Neural progenitor cell (in vitro differentiated cells): ENCODE results near the gene DIRAS1. TPM values are rescaled to one million over a fixed set of nuclear protein-coding genes. Genes with fewer than 3 reads are reported as not detected.
A peak's percentile ranks its signal among the peaks of the same experiment; 100 is the strongest.
"Not testable (repeated sequence)": the region's sequence is repeated elsewhere in the genome, so short reads cannot be mapped to it uniquely, and the experiment has no call there.

Experiments used
- DNase-seq: peaks from one replicate; pipeline ENCODE4 v3.0.0-alpha.2; 2016; ENCODE audit warnings: low spot score
- H2AFZ ChIP-seq: fragments of 200-600 bp; sonication (generic); replicated peaks from 2 replicates; pipeline ENCODE4 v1.6.1; 2016; ENCODE audit warnings: antibody characterized with exemption
- H3F3A ChIP-seq: fragments of 200-600 bp; sonication (generic); 2 replicates; pipeline ENCODE4 v1.6.1; 2016; ENCODE audit warnings: antibody characterized with exemption, low read depth
- H3K27ac ChIP-seq: fragments of 200-600 bp; sonication (generic); 2 replicates; pipeline ENCODE4 v1.5.1; 2016; ENCODE audit warnings: mild to moderate bottlenecking
- H3K27me3 ChIP-seq: fragments of 200-600 bp; sonication (generic); 2 replicates; pipeline ENCODE4 v1.6.1; 2016; ENCODE audit warnings: mild to moderate bottlenecking, moderate library complexity
- H3K36me3 ChIP-seq: fragments of 200-600 bp; sonication (generic); 2 replicates; pipeline ENCODE4 v1.5.1; 2016
- H3K4me1 ChIP-seq: fragments of 200-600 bp; sonication (generic); 2 replicates; pipeline ENCODE4 v1.6.1; 2016; ENCODE audit warnings: mixed run types
- H3K4me2 ChIP-seq: fragments of 200-600 bp; sonication (generic); 2 replicates; pipeline ENCODE4 v1.6.1; 2016
- H3K4me3 ChIP-seq: fragments of 200-600 bp; sonication (generic); 2 replicates; pipeline ENCODE4 v1.5.1; 2016
- H3K79me2 ChIP-seq: fragments of 200-600 bp; sonication (generic); 2 replicates; pipeline ENCODE4 v1.6.1; 2016; ENCODE audit warnings: low read depth
- H3K9ac ChIP-seq: fragments of 200-600 bp; sonication (generic); 2 replicates; pipeline ENCODE4 v1.6.1; 2016
- H3K9me3 ChIP-seq: fragments of 200-600 bp; sonication (generic); 2 replicates; pipeline ENCODE4 v1.5.1; 2016; ENCODE audit warnings: low read depth
- H4K20me1 ChIP-seq: fragments of 200-600 bp; sonication (generic); 2 replicates; pipeline ENCODE4 v1.6.1; 2016; ENCODE audit warnings: low read depth
- H3K27ac Mint-ChIP-seq: 3 replicates; pipeline ENCODE4 v1.8.0; 2021; ENCODE audit warnings: mixed read lengths
- H3K27me3 Mint-ChIP-seq: 2 replicates; pipeline ENCODE4 v1.8.0; 2022; ENCODE audit warnings: low read depth, mild to moderate bottlenecking, inconsistent platforms, moderate library complexity, mixed read lengths; ENCODE audit not compliant: insufficient read depth
- H3K36me3 Mint-ChIP-seq: 3 replicates; pipeline ENCODE4 v1.8.0; 2021; ENCODE audit warnings: mixed read lengths
- H3K4me1 Mint-ChIP-seq: 3 replicates; pipeline ENCODE4 v1.8.0; 2021; ENCODE audit warnings: mixed read lengths
- H3K4me3 Mint-ChIP-seq: 3 replicates; pipeline ENCODE4 v1.8.0; 2021; ENCODE audit warnings: mild to moderate bottlenecking, moderate library complexity, mixed read lengths
- H3K9me3 Mint-ChIP-seq: 3 replicates; pipeline ENCODE4 v1.8.0; 2020; ENCODE audit warnings: mixed read lengths
- CTCF ChIP-seq: fragments of 200-600 bp; sonication (generic); IDR thresholded peaks from 2 replicates; pipeline ENCODE4 v1.5.1; 2017; ENCODE audit warnings: antibody characterized with exemption, mild to moderate bottlenecking
- EZH2 ChIP-seq: fragments of 200-600 bp; sonication (generic); IDR thresholded peaks from 2 replicates; pipeline ENCODE4 v1.6.1; 2017; ENCODE audit warnings: antibody characterized with exemption, mild to moderate bottlenecking, moderate library complexity
- EZH2phosphoT487 ChIP-seq: fragments of 200-600 bp; sonication (generic); IDR thresholded peaks from 2 replicates; pipeline ENCODE4 v1.6.1; 2017; ENCODE audit warnings: antibody characterized with exemption
- total RNA-seq: library from RNA; depleted of rRNA; stranded (reverse); fragments of >200 nt; gene quantifications from 2 replicates; pipeline ENCODE4 v1.2.3, GENCODE V29; 2015; ENCODE audit warnings: low replicate concordance

The DIRAS1 gene
- total RNA-seq, 1 donor from 2014 or later = 2.7 TPM

- no peaks in the 10 kb centered on the region for H3K36me3 ChIP-seq
- peaks cover 18% of the 10 kb centered on the region for H4K20me1 ChIP-seq
- H3K27ac Mint-ChIP-seq = no peak overlapping the region
- no peak overlapping the region for H3K4me3 Mint-ChIP-seq
- H2AFZ ChIP-seq = no peak overlapping the region
- no peak for DNase-seq
- H3K4me1 ChIP-seq = peaks cover 11% of the 10 kb centered on the region
- no peak overlapping the region for H3K4me2 ChIP-seq
- no peaks in the 10 kb centered on the region for H3K9me3 ChIP-seq
- peaks cover 17% of the 10 kb centered on the region for H3K36me3 Mint-ChIP-seq
- H3K79me2 ChIP-seq = no peaks in the 10 kb centered on the region
- H3K27ac ChIP-seq = no peak overlapping the region
- H3K9ac ChIP-seq = no peak overlapping the region
- H3K4me3 ChIP-seq = no peak overlapping the region
- peaks cover 16% of the 10 kb centered on the region for H3K27me3 Mint-ChIP-seq
- TF ChIP-seq CTCF = no peak
- no peak for TF ChIP-seq EZH2
- TF ChIP-seq EZH2phosphoT487 = no peak
- H3K9me3 Mint-ChIP-seq = peaks cover 11% of the 10 kb centered on the region
- peaks cover 8% of the 10 kb centered on the region for H3K27me3 ChIP-seq
- peaks cover 19% of the 10 kb centered on the region for H3F3A ChIP-seq
- H3K4me1 Mint-ChIP-seq = peaks cover 6% of the 10 kb centered on the region
These were observed 5.5 kb downstream of the DIRAS1 start for GRCh38 chr19:2715470-2716274.

GRCh38 chr19:2714531-2715269 is 6.5 kb downstream of the DIRAS1 start:
- H3K9ac ChIP-seq = no peak overlapping the region
- peaks cover 9% of the 10 kb centered on the region for H3F3A ChIP-seq
- no peak for DNase-seq
- H3K4me2 ChIP-seq = no peak overlapping the region
- Mint-ChIP-seq H3K27me3 (peaks cover 14% of the 10 kb centered on the region), H3K27ac (no peak overlapping the region), H3K4me3 (peak overlapping the region; percentile 34), H3K36me3 (peaks cover 17% of the 10 kb centered on the region), H3K9me3 (peaks cover 11% of the 10 kb centered on the region), H3K4me1 (peaks cover 2% of the 10 kb centered on the region)
- H3K4me3 ChIP-seq = no peak overlapping the region
- no peak for TF ChIP-seq EZH2
- H3K79me2 ChIP-seq = no peaks in the 10 kb centered on the region
- peaks cover 1% of the 10 kb centered on the region for H3K4me1 ChIP-seq
- H3K9me3 ChIP-seq = no peaks in the 10 kb centered on the region
- H3K27ac ChIP-seq = no peak overlapping the region
- H3K27me3 ChIP-seq = no peaks in the 10 kb centered on the region
- H2AFZ ChIP-seq = no peak overlapping the region
- peaks cover 8% of the 10 kb centered on the region for H4K20me1 ChIP-seq
- no peaks in the 10 kb centered on the region for H3K36me3 ChIP-seq

DNA sequence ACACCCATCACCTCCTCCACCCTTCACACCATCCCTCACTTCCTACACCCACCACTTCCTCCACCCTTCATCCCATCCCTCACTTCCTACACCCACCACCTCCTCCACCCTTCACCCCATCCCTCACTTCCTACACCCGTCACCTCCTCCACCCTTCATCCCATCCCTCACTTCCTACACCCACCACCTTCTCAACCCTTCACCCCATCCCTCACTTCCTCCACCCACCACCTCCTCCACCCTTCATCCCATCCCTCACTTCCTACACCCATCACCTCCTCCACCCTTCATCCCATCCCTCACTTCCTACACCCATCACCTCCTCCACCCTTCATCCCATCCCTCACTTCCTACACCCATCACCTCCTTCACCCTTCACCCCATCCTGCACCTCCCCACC is 7.1 kb downstream of the DIRAS1 start:
- not testable (repeated sequence) for H3K4me2 ChIP-seq, H3K4me3 Mint-ChIP-seq, H3K4me1 ChIP-seq, H3K79me2 ChIP-seq, H3K27ac Mint-ChIP-seq, H3K9ac ChIP-seq, DNase-seq, H4K20me1 ChIP-seq, H3K4me1 Mint-ChIP-seq, H3K27me3 ChIP-seq, H3F3A ChIP-seq, H3K27ac ChIP-seq, H3K9me3 ChIP-seq, H3K36me3 ChIP-seq, H3K4me3 ChIP-seq, H2AFZ ChIP-seq
- Mint-ChIP-seq H3K36me3 (peaks cover 17% of the 10 kb centered on the region), H3K9me3 (peaks cover 11% of the 10 kb centered on the region), H3K27me3 (peaks cover 15% of the 10 kb centered on the region)

DNA sequence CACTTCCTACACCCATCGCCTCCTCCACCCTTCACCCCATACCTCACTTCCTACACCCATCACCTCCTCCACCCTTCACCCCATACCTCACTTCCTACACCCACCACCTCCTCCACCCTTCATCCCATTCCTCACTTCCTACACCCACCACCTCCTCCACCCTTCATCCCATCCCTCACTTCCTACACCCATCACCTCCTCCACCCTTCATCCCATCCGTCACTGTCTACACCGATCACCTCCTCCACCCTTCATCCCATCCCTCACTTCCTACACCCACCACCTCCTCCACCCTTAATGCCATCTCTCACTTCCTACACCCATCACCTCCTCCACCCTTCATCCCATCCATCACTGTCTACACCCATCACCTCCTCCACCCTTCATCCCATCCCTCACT is 8.0 kb downstream of the DIRAS1 start:
- not testable (repeated sequence) for H2AFZ ChIP-seq, H3F3A ChIP-seq, H3K27ac Mint-ChIP-seq, H3K4me3 ChIP-seq, H3K79me2 ChIP-seq, H3K9me3 ChIP-seq, H3K9ac ChIP-seq, H3K27ac ChIP-seq, H3K4me1 ChIP-seq, H4K20me1 ChIP-seq, H3K4me3 Mint-ChIP-seq, H3K36me3 ChIP-seq, H3K4me2 ChIP-seq, H3K27me3 ChIP-seq, DNase-seq, H3K4me1 Mint-ChIP-seq
- H3K27me3 Mint-ChIP-seq = peaks cover 12% of the 10 kb centered on the region
- H3K9me3 Mint-ChIP-seq = peaks cover 11% of the 10 kb centered on the region
- H3K36me3 Mint-ChIP-seq = peaks cover 15% of the 10 kb centered on the region
